HG03196 (cell line): Measurements from ENCODE around the gene SLC6A6.
A peak's percentile ranks its signal among the peaks of the same experiment; 100 is the strongest.

Experiments
- ATAC-seq: cut with Tn5 transposase; IDR thresholded peaks from one replicate; pipeline ENCODE4 v1.9.1; 2021; ENCODE audit not compliant: unreplicated experiment

Gene SLC6A6

GRCh38 chr3:14451844-14452739 is 49.7 kb downstream of the SLC6A6 start:
- ATAC-seq, result no peak

GRCh38 chr3:14452740-14453710 is 50.6 kb downstream of the SLC6A6 start:
- ATAC-seq, result no peak

- ATAC-seq, result no peak
Observed at GRCh38 chr3:14453876-14454638, 51.7 kb downstream of the SLC6A6 start.

DNA sequence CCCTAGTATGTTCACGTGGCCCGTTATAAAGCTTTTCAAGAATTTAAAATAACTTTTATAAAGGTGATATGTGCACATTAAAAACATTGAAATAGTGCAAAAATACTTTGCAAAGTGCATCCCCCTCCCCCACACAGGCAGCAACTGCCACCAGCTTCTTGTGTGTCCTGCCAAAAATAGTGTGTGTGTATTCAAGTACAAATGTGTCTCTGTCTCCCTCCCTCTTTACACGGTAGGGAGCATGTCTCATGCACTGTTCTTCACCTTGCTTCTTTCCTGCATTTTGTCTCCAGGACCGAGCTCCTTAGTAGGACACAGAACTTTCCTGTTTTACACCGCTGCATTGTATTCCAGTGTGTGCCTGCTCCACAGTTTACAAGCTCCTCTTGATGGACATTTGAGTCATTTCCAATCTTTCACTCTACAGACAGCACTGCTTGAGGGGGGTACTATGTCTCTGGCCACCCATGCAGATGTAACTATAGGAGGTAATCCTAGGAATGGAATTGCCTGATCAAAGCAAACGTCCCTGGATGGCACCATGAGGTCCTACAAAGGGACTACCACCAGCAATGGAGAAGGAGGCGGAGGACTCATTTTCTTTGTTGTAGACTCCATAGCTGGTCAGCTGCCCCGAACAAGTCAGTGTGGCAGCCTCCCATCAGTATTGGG is 52.4 kb downstream of the SLC6A6 start:
- ATAC-seq, result no peak

DNA sequence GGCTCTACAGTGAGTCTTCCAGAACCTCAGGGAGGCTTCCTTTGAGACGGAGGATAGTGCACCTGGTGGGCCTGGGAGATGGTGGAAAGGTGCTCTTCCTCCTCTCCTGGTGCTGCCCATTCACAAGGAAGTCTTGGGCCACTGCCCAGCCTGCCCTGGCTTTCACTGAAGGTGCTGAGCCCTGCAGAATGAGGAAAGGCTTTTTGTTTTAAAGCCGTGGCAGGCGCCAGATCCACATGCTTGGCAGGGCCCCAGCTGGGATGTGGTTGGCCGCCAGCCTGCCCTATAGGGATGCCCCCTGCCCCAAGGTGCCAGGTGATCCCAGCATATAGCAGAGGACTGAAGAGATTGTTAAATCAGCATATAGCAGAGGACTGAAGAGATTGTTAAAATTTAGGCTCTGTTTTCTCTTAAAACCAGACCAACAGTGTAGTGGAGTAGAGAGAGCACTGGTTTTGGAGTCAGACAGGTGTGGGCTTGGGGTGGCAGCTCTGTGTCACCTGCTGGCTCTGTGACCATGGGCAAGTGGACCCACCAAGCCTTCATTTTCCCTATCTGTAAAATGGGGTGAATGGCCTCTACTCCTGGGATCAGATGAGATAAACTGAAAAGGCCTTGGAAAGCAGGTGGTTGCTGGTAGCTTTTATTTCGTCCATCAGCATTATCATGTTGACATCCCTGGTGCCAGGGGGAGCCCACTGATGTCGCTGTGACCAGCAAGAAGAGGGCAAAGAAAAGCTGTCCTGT is 53.3 kb downstream of the SLC6A6 start:
- ATAC-seq, result no peak

DNA sequence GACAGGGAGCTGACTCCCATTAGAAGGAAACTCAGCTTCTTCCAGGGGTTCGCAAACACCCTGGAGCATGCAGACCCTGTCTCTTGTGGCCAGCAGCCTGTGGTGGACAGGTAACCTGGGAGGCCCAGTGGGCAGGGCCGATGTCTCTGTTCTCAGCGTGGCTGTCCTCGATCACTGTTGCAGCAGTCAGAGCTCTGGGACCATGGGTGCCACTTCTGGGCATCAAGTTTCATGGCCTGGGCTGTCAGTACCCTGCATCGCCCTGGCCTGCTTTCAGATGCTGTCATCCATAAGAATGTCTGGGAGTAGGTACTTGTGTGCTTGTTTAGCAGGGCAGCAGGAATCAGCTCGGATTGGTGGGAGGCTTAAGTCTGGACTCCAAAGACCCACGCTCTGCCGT is 54.4 kb downstream of the SLC6A6 start:
- ATAC-seq, result no peak

GRCh38 chr3:14457481-14457880 is 55.1 kb downstream of the SLC6A6 start:
- ATAC-seq, result no peak

DNA sequence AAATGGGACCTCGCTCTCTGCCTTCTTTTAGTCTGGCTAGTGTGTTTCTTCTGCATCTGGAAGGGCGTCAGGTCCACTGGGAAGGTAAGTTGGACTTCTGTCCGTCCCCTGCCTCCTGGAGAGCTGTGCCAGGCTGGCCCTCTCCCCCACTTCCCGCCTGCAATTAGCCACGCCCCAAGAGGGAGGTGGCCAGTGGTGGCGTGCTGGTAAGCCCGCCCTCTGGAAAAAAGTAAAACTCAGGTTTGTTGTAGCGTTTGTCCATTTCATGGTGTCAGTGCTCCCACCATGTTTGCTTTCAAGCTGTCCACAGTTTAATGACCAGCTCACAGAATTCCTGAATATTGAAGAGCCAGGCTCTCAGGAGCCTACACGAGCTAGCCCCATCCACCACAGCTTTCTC is 55.6 kb downstream of the SLC6A6 start:
- ATAC-seq, result no peak

- ATAC-seq, result peak; percentile 46
Observed at GRCh38 chr3:14458434-14459275, 56.2 kb downstream of the SLC6A6 start.

DNA sequence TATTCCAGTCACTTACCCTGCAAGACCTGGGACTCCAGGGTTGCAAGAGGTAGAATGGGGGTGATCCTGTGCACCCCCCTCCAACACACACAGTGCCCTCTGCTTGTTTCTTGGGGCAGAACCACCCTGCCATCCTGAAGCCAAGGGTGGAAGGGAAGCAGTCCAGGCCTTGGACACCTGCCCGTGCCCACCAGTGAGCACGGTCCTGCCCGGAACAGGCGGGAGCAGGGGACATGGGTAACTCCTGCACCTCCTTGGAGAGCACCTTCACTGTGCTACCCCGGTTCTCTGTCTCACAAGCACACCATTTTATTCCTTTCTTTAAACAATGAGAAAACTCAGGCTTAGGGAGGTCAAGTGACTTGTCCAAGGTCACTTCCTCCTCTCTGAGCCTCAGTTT is 57.0 kb downstream of the SLC6A6 start:
- ATAC-seq, result no peak

DNA sequence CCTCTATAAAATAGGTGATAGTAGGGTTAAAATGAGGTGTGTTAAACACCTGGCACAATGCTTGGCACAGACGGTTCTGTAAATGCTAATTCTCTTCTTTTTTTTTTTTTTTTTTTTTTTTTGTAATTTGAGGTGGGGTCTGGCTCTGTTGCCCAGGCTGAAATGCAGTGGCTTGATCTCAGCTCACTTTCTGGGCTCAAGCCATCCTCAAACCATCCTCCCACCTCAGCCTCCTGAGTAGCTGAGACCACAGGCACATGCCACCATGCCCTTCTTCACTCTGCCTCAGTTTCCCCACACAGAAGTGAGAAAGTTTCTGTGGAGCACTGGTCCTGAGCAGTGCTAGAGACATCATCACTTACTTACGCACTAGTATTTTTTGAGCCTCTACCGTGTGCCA is 57.4 kb downstream of the SLC6A6 start:
- no peak for ATAC-seq

DNA sequence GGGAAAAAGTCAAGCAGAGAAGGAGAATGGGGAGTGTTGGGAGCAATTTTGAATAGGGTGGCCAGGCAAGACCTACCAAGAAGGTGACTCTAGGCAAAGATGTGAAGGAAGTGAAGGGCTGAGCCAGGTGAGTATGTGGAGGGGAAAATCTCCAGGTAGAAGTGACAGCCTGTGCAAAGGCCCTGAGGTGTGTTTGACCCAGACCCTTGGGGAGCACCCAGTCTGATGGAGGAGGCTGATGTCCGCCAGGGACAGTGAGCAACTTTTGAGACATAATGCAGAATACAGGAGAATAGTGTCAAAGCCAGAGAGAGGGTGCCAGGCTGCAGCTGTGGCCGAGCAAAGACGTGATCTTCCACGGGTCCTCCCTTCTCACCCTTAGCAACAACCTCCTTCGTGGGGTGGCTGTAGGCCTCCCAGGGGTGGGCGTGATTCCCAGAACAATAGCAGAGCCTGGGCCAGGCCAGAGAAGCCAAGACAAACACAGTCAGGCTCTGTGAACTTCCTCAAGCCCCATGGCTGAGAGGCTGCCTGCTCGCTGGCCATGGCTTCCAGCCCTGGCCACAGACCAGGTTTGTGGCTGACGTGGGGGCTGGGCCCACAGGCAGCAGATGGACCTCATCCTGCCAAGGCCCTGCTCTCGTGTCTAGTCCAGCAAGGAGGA is 58.1 kb downstream of the SLC6A6 start:
- ATAC-seq, result no peak

- ATAC-seq, result no peak
Observed at GRCh38 chr3:14461006-14461747, 58.8 kb downstream of the SLC6A6 start.

GRCh38 chr3:14461748-14462324 is 59.4 kb downstream of the SLC6A6 start:
- no peak for ATAC-seq

- no peak for ATAC-seq
Observed at GRCh38 chr3:14462738-14463137, 60.3 kb downstream of the SLC6A6 start.

DNA sequence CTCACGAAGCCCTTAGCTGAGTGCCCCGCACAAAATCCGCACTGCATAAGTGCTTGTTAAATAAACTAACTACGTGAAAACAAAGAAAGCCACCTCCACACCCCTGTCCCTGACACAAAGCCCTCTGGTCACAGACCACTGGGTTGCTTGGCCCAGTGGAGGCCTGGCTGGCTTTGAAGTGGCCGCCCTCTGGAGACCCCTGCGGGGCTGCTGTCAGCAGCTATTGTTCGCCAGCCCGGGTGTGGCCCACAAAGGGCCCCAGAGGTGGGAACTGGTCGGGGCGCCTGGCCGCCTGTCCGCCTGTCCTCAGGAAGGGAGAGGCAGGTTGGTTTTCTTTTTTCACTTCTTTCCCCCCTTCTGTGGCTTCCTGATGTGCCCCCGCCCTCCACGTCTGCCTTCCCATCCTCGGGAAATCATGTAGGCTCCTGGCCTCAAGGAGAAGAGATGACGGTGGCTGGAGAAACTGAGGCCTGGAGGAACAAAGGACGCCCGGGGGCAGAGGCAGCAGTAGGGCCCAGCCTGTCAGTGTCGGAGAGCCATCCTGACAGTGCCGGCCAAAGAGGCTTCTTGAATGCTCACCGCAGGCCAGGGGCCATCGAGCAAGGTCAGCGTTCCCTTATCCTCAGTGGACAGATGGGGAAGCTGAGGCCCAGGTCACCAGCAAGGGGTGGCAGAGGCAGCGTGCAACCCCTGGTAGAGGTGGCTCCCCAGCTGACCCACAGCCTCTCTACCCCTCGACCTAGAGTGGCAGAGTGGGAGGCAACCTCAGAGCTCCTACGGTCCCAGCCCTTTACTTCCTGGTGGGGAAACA is 61.1 kb downstream of the SLC6A6 start:
- ATAC-seq, result no peak

DNA sequence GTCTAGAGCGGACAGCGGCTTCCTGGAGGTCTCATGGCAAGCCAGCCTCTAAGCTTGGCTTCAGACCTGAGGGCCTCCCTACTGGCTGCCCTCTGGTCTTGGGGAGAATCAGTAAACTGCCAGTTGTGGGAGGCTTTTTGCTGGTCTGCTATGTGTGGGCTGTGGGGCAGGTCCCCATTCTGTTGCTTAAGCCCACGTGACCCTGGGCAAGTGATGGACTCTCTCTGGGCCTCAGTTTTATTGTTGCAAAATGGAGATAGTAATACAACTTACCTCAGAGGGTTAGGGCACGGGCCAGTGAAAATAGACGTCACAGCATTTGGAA is 61.7 kb downstream of the SLC6A6 start:
- no peak for ATAC-seq
